OCI-LY3 (cell line): ENCODE results near the gene EDC4.

ENCODE experiments used
- H2AFZ ChIP-seq: fragments of 200-600, 300-600 bp; shearing (Covaris generic); 2 replicates; pipeline ENCODE4 v1.6.0; 2014; ENCODE audit warnings: antibody characterized with exemption, low read depth, low read length
- H3K27ac ChIP-seq: fragments of 200-600, 300-600 bp; sonication (generic); 2 replicates; pipeline ENCODE4 v1.5.1; 2014; ENCODE audit warnings: mild to moderate bottlenecking, low read length, moderate library complexity, mixed read lengths
- H3K27me3 ChIP-seq: fragments of 200-600, 300-600 bp; sonication (generic); 2 replicates; pipeline ENCODE4 v1.6.1; 2014; ENCODE audit warnings: low read depth, low read length, mixed read lengths
- H3K36me3 ChIP-seq: fragments of 200-600, 300-600 bp; sonication (generic); replicated peaks from 2 replicates; pipeline ENCODE3; 2014; ENCODE audit warnings: low read depth, low read length, mixed read lengths
- H3K4me1 ChIP-seq: fragments of 300-600, 200-600 bp; sonication (generic); 2 replicates; pipeline ENCODE4 v1.6.1; 2014; ENCODE audit warnings: low read length, mixed read lengths
- H3K4me2 ChIP-seq: fragments of 200-600, 300-600 bp; sonication (generic); 2 replicates; pipeline ENCODE4 v1.6.1; 2014; ENCODE audit warnings: low read length, mixed read lengths
- H3K4me3 ChIP-seq: fragments of 300-600, 200-600 bp; sonication (generic); 2 replicates; pipeline ENCODE4 v1.5.1; 2014; ENCODE audit warnings: antibody characterized with exemption, mild to moderate bottlenecking, low read length, moderate library complexity
- H3K79me2 ChIP-seq: fragments of 300-600, 200-600 bp; shearing (Covaris generic); 2 replicates; pipeline ENCODE4 v1.6.1; 2014; ENCODE audit warnings: mild to moderate bottlenecking, low read length, mixed read lengths
- H3K9ac ChIP-seq: fragments of 300-600, 200-600 bp; shearing (Covaris generic); 2 replicates; pipeline ENCODE4 v1.6.0; 2014; ENCODE audit warnings: mild to moderate bottlenecking, low read length, moderate library complexity
- H3K9me3 ChIP-seq: fragments of 200-600, 300-600 bp; shearing (Covaris generic); 2 replicates; pipeline ENCODE4 v1.6.1; 2014; ENCODE audit warnings: low read length, mixed read lengths; ENCODE audit not compliant: insufficient read depth
- H4K20me1 ChIP-seq: fragments of 200-600, 300-600 bp; sonication (generic); 2 replicates; pipeline ENCODE4 v1.6.1; 2016; ENCODE audit warnings: low read length, mixed read lengths; ENCODE audit not compliant: insufficient read depth
- CTCF ChIP-seq: fragments of 200-600, 300-600 bp; sonication (generic); IDR thresholded peaks from 2 replicates; pipeline ENCODE4 v1.5.1; 2014; ENCODE audit warnings: antibody characterized with exemption, low read length, low read depth
- EZH2phosphoT487 ChIP-seq: fragments of 200-600 bp; shearing (Covaris generic); IDR thresholded peaks from 2 replicates; pipeline ENCODE4 v1.6.1; 2018; ENCODE audit warnings: antibody characterized with exemption, mixed run types, low read depth

The EDC4 gene

GRCh38 chr16:67837811-67838210 is 35.0 kb upstream of the EDC4 start:
- Histone ChIP-seq H3K36me3 (no peaks in the 10 kb centered on the region), H3K9me3 (no peaks in the 10 kb centered on the region), H3K4me1 (peaks cover 13% of the 10 kb centered on the region), H3K9ac (no peak overlapping the region), H3K27ac (no peak overlapping the region), H3K4me3 (no peak overlapping the region), H3K27me3 (no peaks in the 10 kb centered on the region), H4K20me1 (no peaks in the 10 kb centered on the region), H2AFZ (no peak overlapping the region), H3K4me2 (no peak overlapping the region), H3K79me2 (peaks cover 9% of the 10 kb centered on the region)
- no peak for TF ChIP-seq CTCF

GRCh38 chr16:67841198-67841815 is 31.5 kb upstream of the EDC4 start:
- Histone ChIP-seq H3K4me3 (peak overlapping the region; percentile 95), H3K79me2 (peaks cover 29% of the 10 kb centered on the region), H3K4me1 (peaks cover 25% of the 10 kb centered on the region), H3K9me3 (no peaks in the 10 kb centered on the region), H3K27me3 (no peaks in the 10 kb centered on the region), H4K20me1 (no peaks in the 10 kb centered on the region), H3K4me2 (peak overlapping the region; percentile 91), H2AFZ (peak overlapping the region; percentile 98), H3K27ac (no peak overlapping the region), H3K9ac (peak overlapping the region; percentile 89; the same call in 1 of the 2 replicates), H3K36me3 (no peaks in the 10 kb centered on the region)
- TF ChIP-seq EZH2phosphoT487 (no peak), CTCF (no peak)

- Histone ChIP-seq H4K20me1 (no peaks in the 10 kb centered on the region), H3K36me3 (no peaks in the 10 kb centered on the region), H3K4me1 (peaks cover 25% of the 10 kb centered on the region), H3K27me3 (no peaks in the 10 kb centered on the region), H2AFZ (peak within 1 kb of the TSS; percentile 98), H3K4me2 (peak within 1 kb of the TSS; percentile 91), H3K27ac (peak within 1 kb of the TSS; percentile 83), H3K9ac (peak within 1 kb of the TSS; percentile 89), H3K4me3 (peak within 1 kb of the TSS; percentile 95), H3K9me3 (no peaks in the 10 kb centered on the region), H3K79me2 (peaks cover 32% of the 10 kb centered on the region)
- TF ChIP-seq CTCF = peak; percentile 62
- TF ChIP-seq EZH2phosphoT487 = no peak
Measured at GRCh38 chr16:67841816-67842508, 30.9 kb upstream of the EDC4 start, which contains the start of gene THAP11. TSS of gene THAP11 (plus strand) at chr16:67842320. CDS start at chr16:67842555, 235 bp downstream.

- peak overlapping the region; percentile 89 for H3K9ac ChIP-seq
- no peaks in the 10 kb centered on the region for H3K27me3 ChIP-seq
- H3K4me3 ChIP-seq = peak overlapping the region; percentile 95
- H2AFZ ChIP-seq = no peak overlapping the region
- H4K20me1 ChIP-seq = peaks cover under 1% of the 10 kb centered on the region; the same call in 1 of the 2 replicates
- H3K27ac ChIP-seq = no peak overlapping the region; the same call in 1 of the 2 replicates
- H3K4me1 ChIP-seq = peaks cover 26% of the 10 kb centered on the region
- no peaks in the 10 kb centered on the region for H3K36me3 ChIP-seq
- H3K4me2 ChIP-seq = peak overlapping the region; percentile 71
- peaks cover 39% of the 10 kb centered on the region for H3K79me2 ChIP-seq
- H3K9me3 ChIP-seq = no peaks in the 10 kb centered on the region
- TF ChIP-seq EZH2phosphoT487 (no peak), CTCF (peak; percentile 7; the same call in 1 of the 2 replicates)
Measured at GRCh38 chr16:67842509-67843342, 30.1 kb upstream of the EDC4 start.
